SU-DHL-6 (cell line): Measurements from ENCODE around the gene PDGFB.

Source experiments
- H2AFZ ChIP-seq: fragments of 200-600 bp; sonication (generic); 2 replicates; pipeline ENCODE4 v1.6.1; 2014; ENCODE audit warnings: low read depth, mild to moderate bottlenecking, moderate library complexity, mixed read lengths, antibody characterized with exemption, low read length; ENCODE audit not compliant: severe bottlenecking
- H3F3A ChIP-seq: fragments of 200-600 bp; shearing (Covaris generic); 2 replicates; pipeline ENCODE4 v1.6.0; 2016; ENCODE audit warnings: antibody characterized with exemption, mild to moderate bottlenecking; ENCODE audit not compliant: insufficient read depth
- H3K27ac ChIP-seq: fragments of 200-600 bp; sonication (generic); 2 replicates; pipeline ENCODE4 v1.5.1; 2016; ENCODE audit warnings: low read depth, mild to moderate bottlenecking, low read length, moderate library complexity, mixed read lengths
- H3K27me3 ChIP-seq: fragments of 200-600 bp; sonication (generic), shearing (Covaris generic); 2 replicates; pipeline ENCODE4 v1.6.0; 2014; ENCODE audit warnings: mild to moderate bottlenecking, low read length
- H3K36me3 ChIP-seq: fragments of 200-600 bp; sonication (generic); 2 replicates; pipeline ENCODE4 v1.6.1; 2014; ENCODE audit warnings: mild to moderate bottlenecking, low read length, mixed read lengths
- H3K4me2 ChIP-seq: fragments of 300-600, 200-600 bp; shearing (Covaris generic), sonication (generic); 2 replicates; pipeline ENCODE4 v1.6.0; 2014; ENCODE audit warnings: low read length, low read depth, mild to moderate bottlenecking; ENCODE audit not compliant: poor library complexity, severe bottlenecking
- H3K4me3 ChIP-seq: fragments of 200-600 bp; sonication (generic); 2 replicates; pipeline ENCODE4 v1.5.1; 2014; ENCODE audit warnings: antibody characterized with exemption, low read length, mild to moderate bottlenecking, mixed read lengths; ENCODE audit not compliant: insufficient read depth, poor library complexity, severe bottlenecking
- H3K79me2 ChIP-seq: fragments of 200-600 bp; sonication (generic); 2 replicates; pipeline ENCODE4 v1.6.1; 2014; ENCODE audit warnings: mild to moderate bottlenecking, low read length, moderate library complexity; ENCODE audit not compliant: insufficient read depth
- H3K9ac ChIP-seq: fragments of 200-600 bp; sonication (generic); 2 replicates; pipeline ENCODE4 v1.7.0; 2014; ENCODE audit warnings: mild to moderate bottlenecking, low read length
- H3K9me2 ChIP-seq: fragments of 200-600 bp; sonication (generic); replicated peaks from 2 replicates; pipeline ENCODE4 v1.6.1; 2014; ENCODE audit warnings: low read length; ENCODE audit not compliant: insufficient read depth
- H3K9me3 ChIP-seq: fragments of 200-600 bp; sonication (generic); 2 replicates; pipeline ENCODE4 v1.6.1; 2014; ENCODE audit warnings: low read length, mixed read lengths; ENCODE audit not compliant: insufficient read depth
- H4K20me1 ChIP-seq: fragments of 200-600 bp; sonication (generic); 2 replicates; pipeline ENCODE4 v1.6.1; 2014; ENCODE audit warnings: low read depth, mild to moderate bottlenecking, antibody characterized with exemption, low read length, moderate library complexity, mixed read lengths
- CTCF ChIP-seq: fragments of 200-600 bp; sonication (generic); IDR thresholded peaks from one replicate; pipeline ENCODE4 v1.5.1; 2017; ENCODE audit warnings: antibody characterized with exemption, mild to moderate bottlenecking, low read length, moderate library complexity; ENCODE audit not compliant: insufficient read depth, poor library complexity, severe bottlenecking
- EZH2phosphoT487 ChIP-seq: fragments of 200-600 bp; sonication (generic), shearing (Covaris generic); conservative IDR thresholded peaks from 2 replicates; pipeline ENCODE4 v1.6.1; 2018; ENCODE audit warnings: mild to moderate bottlenecking, antibody characterized with exemption, low read length, moderate library complexity, mixed read lengths

PDGFB gene

GRCh38 chr22:39254789-39255298, 10.1 kb upstream of the PDGFB start:
- Histone ChIP-seq H2AFZ (no peak overlapping the region), H4K20me1 (no peaks in the 10 kb centered on the region), H3K4me3 (no peak overlapping the region)

GRCh38 chr22:39254122-39254521, 9.3 kb upstream of the PDGFB start:
- Histone ChIP-seq H2AFZ (no peak overlapping the region), H3K27ac (no peak overlapping the region), H3K4me2 (no peak overlapping the region), H3K36me3 (no peaks in the 10 kb centered on the region), H4K20me1 (no peaks in the 10 kb centered on the region), H3K9me2 (no peaks in the 10 kb centered on the region), H3F3A (no peaks in the 10 kb centered on the region), H3K9ac (no peak overlapping the region), H3K27me3 (no peaks in the 10 kb centered on the region; the same call in 1 of the 2 replicates), H3K9me3 (no peaks in the 10 kb centered on the region), H3K79me2 (no peaks in the 10 kb centered on the region), H3K4me3 (no peak overlapping the region)
- TF ChIP-seq EZH2phosphoT487 (no peak), CTCF (no peak)

More at GRCh38 chr22:39254789-39255298, 10.1 kb upstream of the PDGFB start:
- Histone ChIP-seq H3K4me2 (no peak overlapping the region), H3K9ac (no peak overlapping the region), H3K9me3 (no peaks in the 10 kb centered on the region), H3K36me3 (no peaks in the 10 kb centered on the region), H3K27ac (no peak overlapping the region), H3K79me2 (no peaks in the 10 kb centered on the region), H3F3A (no peaks in the 10 kb centered on the region), H3K27me3 (no peaks in the 10 kb centered on the region; the same call in 1 of the 2 replicates), H3K9me2 (no peaks in the 10 kb centered on the region)
- TF ChIP-seq EZH2phosphoT487 (no peak), CTCF (no peak)

GRCh38 chr22:39253435-39254070, 8.8 kb upstream of the PDGFB start:
- H3K9me3 ChIP-seq, result no peaks in the 10 kb centered on the region
- no peaks in the 10 kb centered on the region for H4K20me1 ChIP-seq
- no peak overlapping the region for H3K4me3 ChIP-seq
- H3K36me3 ChIP-seq, result no peaks in the 10 kb centered on the region
- no peaks in the 10 kb centered on the region; the same call in 1 of the 2 replicates for H3K27me3 ChIP-seq
- no peak overlapping the region for H3K9ac ChIP-seq
- no peak overlapping the region for H3K27ac ChIP-seq
- H3F3A ChIP-seq, result no peaks in the 10 kb centered on the region
- no peak overlapping the region for H3K4me2 ChIP-seq
- TF ChIP-seq CTCF (no peak), EZH2phosphoT487 (no peak)
- H2AFZ ChIP-seq, result no peak overlapping the region
- no peaks in the 10 kb centered on the region for H3K9me2 ChIP-seq
- no peaks in the 10 kb centered on the region for H3K79me2 ChIP-seq
